GM12865 (cell line): ENCODE results near the gene TRIOBP.

ENCODE experiments used
- DNase-seq: peaks from one replicate; pipeline ENCODE4 v3.0.0; 2010; ENCODE audit warnings: low read depth
- H3K4me3 ChIP-seq: 2 replicates; pipeline ENCODE4 v1.5.1; 2011; ENCODE audit warnings: mild to moderate bottlenecking, low read depth, low read length, control low read depth
- CTCF ChIP-seq: IDR thresholded peaks from 2 replicates; pipeline ENCODE4 v1.5.1; 2011; ENCODE audit warnings: low read length, control low read depth, low read depth, inconsistent platforms; ENCODE audit not compliant: insufficient read depth; ENCODE audit errors: missing control alignments

Gene TRIOBP

GRCh38 chr22:37823134-37823985 lies 126.5 kb downstream of the TRIOBP start, which contains the start of gene GALR3:
TSS of gene GALR3 (plus strand) at chr22:37823382. CDS start at chr22:37823407, 25 bp downstream.
- DNase-seq: no peak
- peak within 1 kb of the TSS; percentile 43 for H3K4me3 ChIP-seq
- no peak for TF ChIP-seq CTCF

GRCh38 chr22:37824674-37825641 lies 128.1 kb downstream of the TRIOBP start:
- DNase-seq: peak; percentile 60
- H3K4me3 ChIP-seq: peak overlapping the region; percentile 43
- TF ChIP-seq CTCF: peak; percentile 17
